ENCODE measurements around the gene KIAA1210. TPM values are rescaled to one million over a fixed set of nuclear protein-coding genes. Genes with fewer than 3 reads are reported as not detected.

The KIAA1210 gene
- polyA plus RNA-seq, 3 donors, result not detected

- H2AFZ ChIP-seq (ENCODE audit: insufficient read depth, low read depth, low read length, poor library complexity, severe bottlenecking), result no peak overlapping the region
These were observed 71.9 kb downstream of the KIAA1210 start for GRCh38 chrX:119055687-119056086.

GRCh38 chrX:119045884-119046283, 81.7 kb downstream of the KIAA1210 start:
- Histone ChIP-seq H3K9me3 (replicated peaks in 1 of 2; ENCODE audit: control insufficient read depth in 1 of 2, insufficient read depth in 1 of 2, low read length in 2 of 2) (no peaks in the 10 kb centered on the region), H2AFZ (ENCODE audit: insufficient read depth, low read depth, low read length, poor library complexity, severe bottlenecking) (no peak overlapping the region), H3K4me3 (replicated peaks in 1 of 3; ENCODE audit: low read depth in 2 of 3, low read length in 3 of 3) (no peak overlapping the region), H3K27me3 (ENCODE audit: control insufficient read depth in 2 of 2, insufficient read depth in 2 of 2, low read length in 2 of 2) (no peaks in the 10 kb centered on the region), H3K79me2 (ENCODE audit: insufficient read depth, low read length) (no peaks in the 10 kb centered on the region), H3K36me3 (replicated peaks in 1 of 2; ENCODE audit: control insufficient read depth in 1 of 2, insufficient read depth in 2 of 2, low read length in 2 of 2) (no peaks in the 10 kb centered on the region), H3K4me2 (replicated peaks; ENCODE audit: extremely low read depth, low read length, poor library complexity, severe bottlenecking) (no peak overlapping the region), H4K20me1 (ENCODE audit: insufficient read depth, low read length) (no peaks in the 10 kb centered on the region), H3K4me1 (ENCODE audit: control insufficient read depth in 1 of 2, insufficient read depth in 2 of 2, low read length in 2 of 2) (no peaks in the 10 kb centered on the region), H3K9ac (ENCODE audit: insufficient read depth, low read length, poor library complexity, severe bottlenecking) (no peak overlapping the region), H3K27ac (ENCODE audit: low read depth in 1 of 2, low read length in 2 of 2) (no peak overlapping the region)
- Mint-ChIP-seq H3K9me3 (peaks cover 0 to 2% (median 0%) of the 10 kb centered on the region in 7 donors), H3K27me3 (ENCODE audit: low read depth in 3 of 3) (peaks cover 4 to 15% (median 4%) of the 10 kb centered on the region in 3 donors), H3K36me3 (no peaks in the 10 kb centered on the region), H3K4me3 (no peak overlapping the region), H3K27ac (peak overlapping the region in 2 of 7 donors; percentile 11 to 19), H3K4me1 (peaks cover 4% of the 10 kb centered on the region)
- TF ChIP-seq CTCF (IDR thresholded peaks at IDR 0.05), result no peak
- no peak for DNase-seq
- WGBS (ENCODE audit: insufficient coverage), result no CpG with 5 or more reads among the region's 2 CpGs
- intact Hi-C loops (cut with micrococcal nuclease), result no loop called here

More at GRCh38 chrX:119055687-119056086, 71.9 kb downstream of the KIAA1210 start:
- no peak for DNase-seq
- TF ChIP-seq CTCF (IDR thresholded peaks at IDR 0.05), result no peak
- Histone ChIP-seq H4K20me1 (ENCODE audit: insufficient read depth, low read length) (no peaks in the 10 kb centered on the region), H3K9me3 (replicated peaks in 1 of 2; ENCODE audit: control insufficient read depth in 1 of 2, insufficient read depth in 1 of 2, low read length in 2 of 2) (no peaks in the 10 kb centered on the region), H3K27ac (ENCODE audit: low read depth in 1 of 2, low read length in 2 of 2) (no peak overlapping the region), H3K79me2 (ENCODE audit: insufficient read depth, low read length) (no peaks in the 10 kb centered on the region), H3K4me2 (replicated peaks; ENCODE audit: extremely low read depth, low read length, poor library complexity, severe bottlenecking) (no peak overlapping the region), H3K27me3 (ENCODE audit: control insufficient read depth in 2 of 2, insufficient read depth in 2 of 2, low read length in 2 of 2) (no peaks in the 10 kb centered on the region), H3K4me1 (ENCODE audit: control insufficient read depth in 1 of 2, insufficient read depth in 2 of 2, low read length in 2 of 2) (no peaks in the 10 kb centered on the region), H3K36me3 (replicated peaks in 1 of 2; ENCODE audit: control insufficient read depth in 1 of 2, insufficient read depth in 2 of 2, low read length in 2 of 2) (no peaks in the 10 kb centered on the region), H3K4me3 (replicated peaks in 1 of 3; ENCODE audit: low read depth in 2 of 3, low read length in 3 of 3) (no peak overlapping the region), H3K9ac (ENCODE audit: insufficient read depth, low read length, poor library complexity, severe bottlenecking) (no peak overlapping the region)
- no peak overlapping the region for H3K27ac Mint-ChIP-seq
- intact Hi-C loops (cut with micrococcal nuclease), result no loop called here
- H3K4me3 Mint-ChIP-seq, result no peak overlapping the region
- no peaks in the 10 kb centered on the region for H3K36me3 Mint-ChIP-seq
- H3K27me3 Mint-ChIP-seq (ENCODE audit: low read depth in 3 of 3), result peaks cover 0 to 9% (median 3%) of the 10 kb centered on the region in 3 donors
- H3K4me1 Mint-ChIP-seq, result no peaks in the 10 kb centered on the region
- WGBS (ENCODE audit: insufficient coverage), result 100% methylated on average over 1 of the region's 2 CpGs
- H3K9me3 Mint-ChIP-seq, result peaks cover 0 to 2% (median 0%) of the 10 kb centered on the region in 7 donors

Measured in CD14-positive monocyte (primary cell).